ENCODE measurements around the gene SCG3. TPM values are rescaled to one million over a fixed set of nuclear protein-coding genes. Genes with fewer than 3 reads are reported as not detected.

Gene SCG3
- total RNA-seq, 1 experiment from 2014 or later: not detected

DNA sequence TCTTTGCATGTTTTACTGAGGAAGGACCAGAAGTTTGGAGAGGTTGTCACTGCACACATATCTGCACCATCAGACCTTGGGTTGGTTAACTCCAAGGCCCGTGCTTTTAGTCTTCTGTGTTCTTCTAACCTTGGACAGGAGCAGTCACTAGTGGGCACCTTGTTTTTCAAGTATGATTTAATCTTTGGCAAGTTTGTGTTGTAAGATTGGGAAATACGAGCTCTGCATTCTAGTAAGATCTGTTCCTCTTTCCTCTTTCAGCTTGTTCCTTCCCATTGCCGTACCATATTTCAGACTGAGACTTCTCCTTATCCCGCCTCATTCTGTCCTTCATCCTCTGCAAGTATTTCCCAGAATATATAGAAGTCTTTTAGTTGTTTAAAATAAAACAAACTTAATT lies 75.2 kb downstream of the SCG3 start:
- Mint-ChIP-seq H3K36me3 (ENCODE audit: insufficient read depth, unreplicated experiment) (no peaks in the 10 kb centered on the region), H3K4me1 (ENCODE audit: low read depth, unreplicated experiment) (peaks cover 7% of the 10 kb centered on the region), H3K4me3 (ENCODE audit: unreplicated experiment) (no peak overlapping the region), H3K27ac (ENCODE audit: unreplicated experiment) (no peak overlapping the region), H3K27me3 (ENCODE audit: insufficient read depth, unreplicated experiment) (peaks cover 40% of the 10 kb centered on the region), H3K9me3 (ENCODE audit: unreplicated experiment) (no peaks in the 10 kb centered on the region)
- DNase-seq: no peak
- intact Hi-C loops (cut with micrococcal nuclease; ENCODE audit: unreplicated experiment): no loop called here
- ChIA-PET POLR2A (no interaction called here), CTCF (interaction anchor here (0.6 kb wide), 1 partner anchor 114 kb away, joined by 4 read pairs; no protein-coding TSS in a partner anchor)
- Histone ChIP-seq H3K4me3 (ENCODE audit: low read depth, low read length) (no peak overlapping the region), H3K27me3 (replicated peaks; ENCODE audit: control insufficient read depth, insufficient read depth, low read length) (no peaks in the 10 kb centered on the region; the same call in 1 of the 2 replicates), H3K36me3 (ENCODE audit: control insufficient read depth, insufficient read depth, low read length) (no peaks in the 10 kb centered on the region), H3K9me3 (no peaks in the 10 kb centered on the region), H3K4me1 (no peaks in the 10 kb centered on the region)
- BruUV-seq (replicated peaks): no TSS peak
- TF ChIP-seq, protein P1, sequence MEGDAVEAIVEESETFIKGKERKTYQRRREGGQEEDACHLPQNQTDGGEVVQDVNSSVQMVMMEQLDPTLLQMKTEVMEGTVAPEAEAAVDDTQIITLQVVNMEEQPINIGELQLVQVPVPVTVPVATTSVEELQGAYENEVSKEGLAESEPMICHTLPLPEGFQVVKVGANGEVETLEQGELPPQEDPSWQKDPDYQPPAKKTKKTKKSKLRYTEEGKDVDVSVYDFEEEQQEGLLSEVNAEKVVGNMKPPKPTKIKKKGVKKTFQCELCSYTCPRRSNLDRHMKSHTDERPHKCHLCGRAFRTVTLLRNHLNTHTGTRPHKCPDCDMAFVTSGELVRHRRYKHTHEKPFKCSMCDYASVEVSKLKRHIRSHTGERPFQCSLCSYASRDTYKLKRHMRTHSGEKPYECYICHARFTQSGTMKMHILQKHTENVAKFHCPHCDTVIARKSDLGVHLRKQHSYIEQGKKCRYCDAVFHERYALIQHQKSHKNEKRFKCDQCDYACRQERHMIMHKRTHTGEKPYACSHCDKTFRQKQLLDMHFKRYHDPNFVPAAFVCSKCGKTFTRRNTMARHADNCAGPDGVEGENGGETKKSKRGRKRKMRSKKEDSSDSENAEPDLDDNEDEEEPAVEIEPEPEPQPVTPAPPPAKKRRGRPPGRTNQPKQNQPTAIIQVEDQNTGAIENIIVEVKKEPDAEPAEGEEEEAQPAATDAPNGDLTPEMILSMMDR (IDR thresholded peaks at IDR 0.05; ENCODE audit: insufficient read depth in 1 of 2, low read depth in 1 of 2, low read length in 1 of 2, severe bottlenecking in 1 of 2, unreplicated experiment in 1 of 2): no peak

DNA sequence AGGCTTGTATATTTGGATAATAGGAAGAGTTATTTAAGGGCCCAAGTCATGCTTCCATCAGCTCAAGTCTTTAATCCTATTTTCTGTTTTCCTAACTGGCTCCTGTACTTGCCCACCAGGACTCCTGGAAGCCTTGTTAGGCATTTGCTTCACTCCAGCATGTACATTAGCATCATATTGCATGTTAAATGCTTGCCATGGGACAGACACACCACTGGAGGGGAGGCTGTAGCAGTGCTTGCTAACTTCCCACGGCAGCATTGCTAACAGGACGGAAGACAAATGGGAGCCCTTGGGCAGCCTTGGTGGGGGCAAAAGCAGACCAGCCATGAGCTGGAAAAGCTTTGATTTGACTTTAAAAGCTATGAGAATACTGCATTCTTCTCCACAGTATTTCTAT lies 76.1 kb downstream of the SCG3 start:
- H3K36me3 ChIP-seq (ENCODE audit: control insufficient read depth, insufficient read depth, low read length): no peaks in the 10 kb centered on the region
- H3K27me3 Mint-ChIP-seq (ENCODE audit: insufficient read depth, unreplicated experiment): peaks cover 40% of the 10 kb centered on the region
- no peaks in the 10 kb centered on the region for H3K9me3 Mint-ChIP-seq (ENCODE audit: unreplicated experiment)
- H3K4me3 ChIP-seq (ENCODE audit: low read depth, low read length): no peak overlapping the region
- intact Hi-C loops (cut with micrococcal nuclease; ENCODE audit: unreplicated experiment): no loop called here
- H3K4me1 Mint-ChIP-seq (ENCODE audit: low read depth, unreplicated experiment): peaks cover 4% of the 10 kb centered on the region
- no peaks in the 10 kb centered on the region; the same call in 1 of the 2 replicates for H3K27me3 ChIP-seq (replicated peaks; ENCODE audit: control insufficient read depth, insufficient read depth, low read length)
- no peak for DNase-seq
- no peaks in the 10 kb centered on the region for H3K36me3 Mint-ChIP-seq (ENCODE audit: insufficient read depth, unreplicated experiment)
- no peak overlapping the region for H3K27ac Mint-ChIP-seq (ENCODE audit: unreplicated experiment)
- CTCF ChIA-PET: interaction anchor here (0.7 kb wide), 1 partner anchor 19 kb away, joined by 3 read pairs; no protein-coding TSS in a partner anchor
- TF ChIP-seq, protein P1 (IDR thresholded peaks at IDR 0.05; ENCODE audit: insufficient read depth in 1 of 2, low read depth in 1 of 2, low read length in 1 of 2, severe bottlenecking in 1 of 2, unreplicated experiment in 1 of 2): no peak
- POLR2A ChIA-PET: no interaction called here
- BruUV-seq (replicated peaks): no TSS peak
- H3K4me1 ChIP-seq: no peaks in the 10 kb centered on the region
- H3K4me3 Mint-ChIP-seq (ENCODE audit: unreplicated experiment): no peak overlapping the region
- H3K9me3 ChIP-seq: no peaks in the 10 kb centered on the region

DNA sequence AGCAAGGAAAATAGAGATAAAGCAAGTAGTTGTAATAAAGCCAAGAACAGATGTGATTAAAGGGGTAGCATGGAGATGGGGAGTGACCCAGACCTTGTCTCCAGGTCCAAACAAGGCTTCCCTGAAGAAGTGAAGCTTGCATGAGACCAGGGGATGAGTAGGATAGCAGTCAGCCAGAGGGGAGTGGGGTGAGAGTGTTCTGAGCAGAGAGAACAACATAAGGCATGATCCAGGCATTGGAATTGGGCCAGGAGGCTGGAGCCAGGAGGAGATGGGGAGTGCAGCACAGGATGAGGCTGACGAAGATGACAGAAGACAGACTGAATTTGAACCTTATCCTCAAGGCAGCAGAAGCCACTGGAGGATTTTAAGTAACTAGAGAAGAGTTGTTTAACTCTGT lies 77.3 kb downstream of the SCG3 start:
- Histone ChIP-seq H3K4me1 (no peaks in the 10 kb centered on the region), H3K36me3 (ENCODE audit: control insufficient read depth, insufficient read depth, low read length) (no peaks in the 10 kb centered on the region), H3K9me3 (no peaks in the 10 kb centered on the region), H3K27me3 (replicated peaks; ENCODE audit: control insufficient read depth, insufficient read depth, low read length) (no peaks in the 10 kb centered on the region), H3K4me3 (ENCODE audit: low read depth, low read length) (no peak overlapping the region)
- Mint-ChIP-seq H3K36me3 (ENCODE audit: insufficient read depth, unreplicated experiment) (no peaks in the 10 kb centered on the region), H3K4me3 (ENCODE audit: unreplicated experiment) (no peak overlapping the region), H3K27me3 (ENCODE audit: insufficient read depth, unreplicated experiment) (peaks cover 30% of the 10 kb centered on the region), H3K27ac (ENCODE audit: unreplicated experiment) (no peak overlapping the region), H3K9me3 (ENCODE audit: unreplicated experiment) (no peaks in the 10 kb centered on the region), H3K4me1 (ENCODE audit: low read depth, unreplicated experiment) (no peaks in the 10 kb centered on the region)
- POLR2A ChIA-PET: no interaction called here
- DNase-seq: no peak
- intact Hi-C loops (cut with micrococcal nuclease; ENCODE audit: unreplicated experiment): no loop called here
- CTCF ChIA-PET: no interaction called here
- TF ChIP-seq, protein P1 (IDR thresholded peaks at IDR 0.05; ENCODE audit: insufficient read depth in 1 of 2, low read depth in 1 of 2, low read length in 1 of 2, severe bottlenecking in 1 of 2, unreplicated experiment in 1 of 2): no peak
- no TSS peak for BruUV-seq (replicated peaks)
